Measurements from ENCODE around the gene MYEOV. TPM values are rescaled to one million over a fixed set of nuclear protein-coding genes. Genes with fewer than 3 reads are reported as not detected.

The MYEOV gene
- total and polyA plus RNA-seq, 2 experiments from 2014 or later = 0.14 TPM; not detected in 1

GRCh38 chr11:69294571-69295078 is 670 bp downstream of the MYEOV start:
- H4K20me1 ChIP-seq (replicated peaks; ENCODE audit: insufficient read depth) = no peaks in the 10 kb centered on the region
- H3F3A ChIP-seq (replicated peaks; ENCODE audit: low read depth) = no peaks in the 10 kb centered on the region
- no peaks in the 10 kb centered on the region for H3K36me3 ChIP-seq (ENCODE audit: insufficient read depth)
- no peak overlapping the region for H3K27ac ChIP-seq (ENCODE audit: low read depth)
- ATAC-seq (no peak), DNase-seq (ENCODE audit: low spot score) (no peak)
- H3K79me2 ChIP-seq (replicated peaks; ENCODE audit: insufficient read depth) = no peaks in the 10 kb centered on the region
- peaks cover 5% of the 10 kb centered on the region; the same call in 2 of the 3 replicates for H3K4me1 Mint-ChIP-seq
- peaks cover 3% of the 10 kb centered on the region; the same call in 1 of the 3 replicates for H3K9me3 Mint-ChIP-seq
- H3K27me3 Mint-ChIP-seq (ENCODE audit: insufficient read depth, low read depth, poor library complexity) = peaks cover 9% of the 10 kb centered on the region
- H2AFZ ChIP-seq = no peak overlapping the region
- H3K27ac Mint-ChIP-seq = no peak overlapping the region; the same call in 1 of the 2 replicates
- no peaks in the 10 kb centered on the region; the same call in 2 of the 3 replicates for H3K36me3 Mint-ChIP-seq (ENCODE audit: low read depth)
- H3K4me3 ChIP-seq = no peak overlapping the region
- H3K4me3 Mint-ChIP-seq = no peak overlapping the region
- no peaks in the 10 kb centered on the region for H3K27me3 ChIP-seq (ENCODE audit: insufficient read depth)
- TF ChIP-seq NANOG (IDR thresholded peaks at IDR 0.05; ENCODE audit: borderline replicate concordance) (no peak), ETS1 (IDR thresholded peaks at IDR 0.05) (no peak)
- H3K4me1 ChIP-seq (ENCODE audit: insufficient read depth) = no peaks in the 10 kb centered on the region
- 0 out of 2 replicates have a peak, but pooled peaks cover 4% of the 10 kb centered on the region for H3K9me2 ChIP-seq (ENCODE audit: insufficient read depth)
- H3K4me2 ChIP-seq = no peak overlapping the region

- H3K36me3 ChIP-seq (ENCODE audit: insufficient read depth) = no peaks in the 10 kb centered on the region
- DNase-seq (ENCODE audit: low spot score) (no peak), ATAC-seq (no peak)
- H3K27ac ChIP-seq (ENCODE audit: low read depth) = no peak overlapping the region
- H4K20me1 ChIP-seq (replicated peaks; ENCODE audit: insufficient read depth) = no peaks in the 10 kb centered on the region
- H3K4me2 ChIP-seq = no peak overlapping the region
- Mint-ChIP-seq H3K4me3 (no peak overlapping the region), H3K27ac (no peak overlapping the region), H3K36me3 (ENCODE audit: low read depth) (no peaks in the 10 kb centered on the region; the same call in 2 of the 3 replicates), H3K9me3 (no peaks in the 10 kb centered on the region; the same call in 2 of the 3 replicates), H3K27me3 (ENCODE audit: insufficient read depth, low read depth, poor library complexity) (peaks cover 9% of the 10 kb centered on the region), H3K4me1 (peaks cover 5% of the 10 kb centered on the region; the same call in 2 of the 3 replicates)
- H3F3A ChIP-seq (replicated peaks; ENCODE audit: low read depth) = no peaks in the 10 kb centered on the region
- H3K4me3 ChIP-seq = no peak overlapping the region
- no peaks in the 10 kb centered on the region for H3K79me2 ChIP-seq (replicated peaks; ENCODE audit: insufficient read depth)
- no peak overlapping the region for H2AFZ ChIP-seq
- 0 out of 2 replicates have a peak, but pooled peaks cover 4% of the 10 kb centered on the region for H3K9me2 ChIP-seq (ENCODE audit: insufficient read depth)
- no peaks in the 10 kb centered on the region for H3K4me1 ChIP-seq (ENCODE audit: insufficient read depth)
- no peaks in the 10 kb centered on the region for H3K27me3 ChIP-seq (ENCODE audit: insufficient read depth)
- no peak for TF ChIP-seq JUNB (IDR thresholded peaks at IDR 0.05; ENCODE audit: unreplicated experiment)
- TF ChIP-seq POLR2AphosphoS5 (IDR thresholded peaks at IDR 0.05; ENCODE audit: low read depth) = no peak
- TF ChIP-seq CTCF (conservative IDR thresholded peaks at IDR 0.05; ENCODE audit: low read depth in 2 of 2) = peak in 1 of 2 experiments; percentile 28; a peak in 1 of 4 replicates
- TF ChIP-seq ZNF331 (CRISPR knock-in tag; IDR thresholded peaks at IDR 0.05; ENCODE audit: low read depth) = no peak
- TF ChIP-seq EZH2 (IDR thresholded peaks at IDR 0.05; ENCODE audit: low read depth, unreplicated experiment) = no peak
- TF ChIP-seq NANOG (IDR thresholded peaks at IDR 0.05; ENCODE audit: borderline replicate concordance) = no peak
- no peak for TF ChIP-seq ZNF462 (CRISPR knock-in tag; IDR thresholded peaks at IDR 0.05)
- no peak for TF ChIP-seq CREB1 (CRISPR knock-in tag; IDR thresholded peaks at IDR 0.05; ENCODE audit: low read depth)
Measured at GRCh38 chr11:69295079-69295994, 1.4 kb downstream of the MYEOV start.
